ENCODE data around the gene PRR14L. TPM values are rescaled to one million over a fixed set of nuclear protein-coding genes. Genes with fewer than 3 reads are reported as not detected.
"Not testable (repeated sequence)": the region's sequence is repeated elsewhere in the genome, so short reads cannot be mapped to it uniquely, and the experiment has no call there.

The PRR14L gene
- total RNA-seq, 2 donors from 2014 or later, result 12.8 to 13.7 TPM

GRCh38 chr22:31707519-31707918 is 42.4 kb downstream of the PRR14L start:
- H3K27me3 ChIP-seq, result no peaks in the 10 kb centered on the region
- H3K4me3 ChIP-seq, result no peak overlapping the region
- H3K27ac ChIP-seq, result no peak overlapping the region
- no peak for TF ChIP-seq CTCF (IDR thresholded peaks at IDR 0.05)
- H3K4me1 ChIP-seq, result no peaks in the 10 kb centered on the region
- DNase-seq (ENCODE audit: low spot score), result no peak
- H3K9me3 ChIP-seq, result no peaks in the 10 kb centered on the region
- H3K36me3 ChIP-seq, result peaks cover 43% of the 10 kb centered on the region

- TF ChIP-seq CTCF (IDR thresholded peaks at IDR 0.05), result no peak
- H3K36me3 ChIP-seq, result peaks cover 63% of the 10 kb centered on the region
- no peak overlapping the region for H3K27ac ChIP-seq
- no peaks in the 10 kb centered on the region for H3K9me3 ChIP-seq
- no peak overlapping the region for H3K4me3 ChIP-seq
- no peak for DNase-seq (ENCODE audit: low spot score)
- H3K27me3 ChIP-seq, result no peaks in the 10 kb centered on the region
- no peaks in the 10 kb centered on the region for H3K4me1 ChIP-seq
These were observed 54.5 kb downstream of the PRR14L start for GRCh38 chr22:31695423-31695822.

GRCh38 chr22:31694046-31694445 is 55.9 kb downstream of the PRR14L start:
- H3K4me1 ChIP-seq; H3K27ac ChIP-seq; H3K9me3 ChIP-seq; DNase-seq (ENCODE audit: low spot score); H3K4me3 ChIP-seq; H3K27me3 ChIP-seq: not testable (repeated sequence)
- peaks cover 66% of the 10 kb centered on the region for H3K36me3 ChIP-seq

- no peak for DNase-seq (ENCODE audit: low spot score)
- no peaks in the 10 kb centered on the region for H3K4me1 ChIP-seq
- H3K27ac ChIP-seq, result no peak overlapping the region
- peaks cover 57% of the 10 kb centered on the region for H3K36me3 ChIP-seq
- no peaks in the 10 kb centered on the region for H3K9me3 ChIP-seq
- H3K4me3 ChIP-seq, result no peak overlapping the region
- TF ChIP-seq CTCF (IDR thresholded peaks at IDR 0.05), result no peak
- no peaks in the 10 kb centered on the region for H3K27me3 ChIP-seq
These were observed 57.6 kb downstream of the PRR14L start for GRCh38 chr22:31692186-31692886.

- peaks cover 61% of the 10 kb centered on the region for H3K36me3 ChIP-seq
- H3K27me3 ChIP-seq, result no peaks in the 10 kb centered on the region
- no peak overlapping the region for H3K27ac ChIP-seq
- H3K4me1 ChIP-seq, result no peaks in the 10 kb centered on the region
- no peak overlapping the region for H3K4me3 ChIP-seq
- no peaks in the 10 kb centered on the region for H3K9me3 ChIP-seq
- no peak for TF ChIP-seq CTCF (IDR thresholded peaks at IDR 0.05)
- DNase-seq (ENCODE audit: low spot score), result no peak
These were observed 58.5 kb downstream of the PRR14L start for GRCh38 chr22:31691408-31691807.

GRCh38 chr22:31683181-31684105 is 66.5 kb downstream of the PRR14L start:
- DNase-seq (ENCODE audit: low spot score), result no peak
- Histone ChIP-seq H3K9me3 (no peaks in the 10 kb centered on the region), H3K4me1 (peaks cover 0 to 16% of the 10 kb centered on the region in 2 donors), H3K36me3 (peaks cover 25% of the 10 kb centered on the region), H3K27me3 (no peaks in the 10 kb centered on the region), H3K4me3 (no peak overlapping the region), H3K27ac (no peak overlapping the region)
- TF ChIP-seq CTCF (IDR thresholded peaks at IDR 0.05), result no peak
